ENCODE results near the gene FOXO3. TPM values are rescaled to one million over a fixed set of nuclear protein-coding genes. Genes with fewer than 3 reads are reported as not detected.

The FOXO3 gene
- total RNA-seq, 1 experiment from 2014 or later, result 22.1 TPM

DNA sequence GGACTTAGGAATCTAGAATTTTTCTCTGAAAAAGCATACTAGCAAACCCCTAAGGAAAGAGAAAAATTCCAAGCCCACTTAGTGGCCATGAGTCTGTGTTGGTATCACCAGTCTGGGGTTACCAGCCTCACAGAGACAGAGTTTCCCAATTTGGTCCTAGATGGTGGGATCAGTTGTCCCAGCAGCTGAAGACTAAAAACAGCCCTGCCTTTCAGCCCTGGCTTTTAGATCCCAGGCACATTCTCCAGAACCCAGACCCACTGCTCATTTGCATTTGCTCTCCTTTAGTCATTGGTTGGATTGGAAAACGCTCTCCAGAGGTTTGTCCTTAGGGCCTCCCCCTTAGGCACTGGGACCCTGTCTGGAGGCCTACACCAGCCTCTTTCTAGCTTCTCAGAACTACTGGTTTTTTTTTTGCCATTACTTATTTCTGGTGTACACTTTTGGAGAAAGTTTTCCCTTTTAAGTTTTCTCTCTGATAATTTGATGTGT, 39.1 kb upstream of the FOXO3 start:
- WGBS (ENCODE audit: extremely low coverage, insufficient read length, low lambda C conversion rate), result no CpG with 5 or more reads among the region's 1 CpG
- no peak overlapping the region for H3K9ac ChIP-seq (ENCODE audit: extremely low read depth, insufficient read length, low read length)
- no peak overlapping the region for H3K18ac ChIP-seq (ENCODE audit: insufficient read length, low read depth, low read length)
- H3K4me2 ChIP-seq (ENCODE audit: insufficient read depth, insufficient read length, low read length), result no peak overlapping the region
- no peak overlapping the region for H3K23ac ChIP-seq (ENCODE audit: insufficient read length, low read depth, low read length)
- H3K27ac ChIP-seq (ENCODE audit: insufficient read length, low read depth, low read length), result no peak overlapping the region
- H3K4me1 ChIP-seq (ENCODE audit: insufficient read depth, low read length), result no peaks in the 10 kb centered on the region
- H3K79me1 ChIP-seq (ENCODE audit: insufficient read depth, low read depth, low read length, poor library complexity, severe bottlenecking), result no peaks in the 10 kb centered on the region
- H2BK12ac ChIP-seq (ENCODE audit: insufficient read length, low read depth, low read length), result no peak overlapping the region
- peaks cover 11 to 14% of the 10 kb centered on the region in 2 experiments for H3K4me1 Mint-ChIP-seq
- no peaks in the 10 kb centered on the region for H3K79me2 ChIP-seq (ENCODE audit: insufficient read depth, low read length)
- 0 out of 7 replicates have a peak, but pooled peaks cover 0 to 2% (median 0%) of the 10 kb centered on the region in 3 experiments for H3K36me3 Mint-ChIP-seq (ENCODE audit: insufficient read depth in 1 of 3, low read depth in 3 of 3)
- H2AFZ ChIP-seq (ENCODE audit: low read length), result no peak overlapping the region
- no peak overlapping the region for H4K8ac ChIP-seq (replicated peaks; ENCODE audit: insufficient read length, low read depth, low read length)
- no peaks in the 10 kb centered on the region for H3K23me2 ChIP-seq (ENCODE audit: insufficient read length, low read depth, low read length, poor library complexity, severe bottlenecking)
- no peaks in the 10 kb centered on the region; the same call in 1 of the 2 replicates for H3K27me3 Mint-ChIP-seq (ENCODE audit: low read depth)
- no peak overlapping the region for H3K27ac Mint-ChIP-seq
- H2AK5ac ChIP-seq (ENCODE audit: insufficient read length, low read length), result no peak overlapping the region
- H4K5ac ChIP-seq (ENCODE audit: insufficient read length, low read depth, low read length), result no peak overlapping the region
- H3K56ac ChIP-seq (ENCODE audit: insufficient read length, low read depth, low read length), result no peak overlapping the region
- no peak overlapping the region for H2BK15ac ChIP-seq (ENCODE audit: low read depth, low read length)
- no peak for DNase-seq
- TF ChIP-seq, protein P1, sequence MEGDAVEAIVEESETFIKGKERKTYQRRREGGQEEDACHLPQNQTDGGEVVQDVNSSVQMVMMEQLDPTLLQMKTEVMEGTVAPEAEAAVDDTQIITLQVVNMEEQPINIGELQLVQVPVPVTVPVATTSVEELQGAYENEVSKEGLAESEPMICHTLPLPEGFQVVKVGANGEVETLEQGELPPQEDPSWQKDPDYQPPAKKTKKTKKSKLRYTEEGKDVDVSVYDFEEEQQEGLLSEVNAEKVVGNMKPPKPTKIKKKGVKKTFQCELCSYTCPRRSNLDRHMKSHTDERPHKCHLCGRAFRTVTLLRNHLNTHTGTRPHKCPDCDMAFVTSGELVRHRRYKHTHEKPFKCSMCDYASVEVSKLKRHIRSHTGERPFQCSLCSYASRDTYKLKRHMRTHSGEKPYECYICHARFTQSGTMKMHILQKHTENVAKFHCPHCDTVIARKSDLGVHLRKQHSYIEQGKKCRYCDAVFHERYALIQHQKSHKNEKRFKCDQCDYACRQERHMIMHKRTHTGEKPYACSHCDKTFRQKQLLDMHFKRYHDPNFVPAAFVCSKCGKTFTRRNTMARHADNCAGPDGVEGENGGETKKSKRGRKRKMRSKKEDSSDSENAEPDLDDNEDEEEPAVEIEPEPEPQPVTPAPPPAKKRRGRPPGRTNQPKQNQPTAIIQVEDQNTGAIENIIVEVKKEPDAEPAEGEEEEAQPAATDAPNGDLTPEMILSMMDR (conservative IDR thresholded peaks at IDR 0.05), result no peak
- H4K91ac ChIP-seq (ENCODE audit: insufficient read length, low read depth, low read length), result no peak overlapping the region
- no peak overlapping the region for H2BK20ac ChIP-seq (ENCODE audit: low read depth, low read length, poor library complexity, severe bottlenecking)
- H3K9me3 Mint-ChIP-seq, result no peaks in the 10 kb centered on the region
- H3T11ph ChIP-seq (ENCODE audit: low read length), result no peak overlapping the region
- no peak overlapping the region for H3K14ac ChIP-seq (ENCODE audit: insufficient read depth, low read length)
- no peak overlapping the region for H2BK5ac ChIP-seq (ENCODE audit: insufficient read length, low read length)
- no peaks in the 10 kb centered on the region for H3K27me3 ChIP-seq (ENCODE audit: insufficient read depth, low read length)
- H3K4ac ChIP-seq (ENCODE audit: low read depth, low read length), result no peak overlapping the region
- no peaks in the 10 kb centered on the region for H4K20me1 ChIP-seq (ENCODE audit: control insufficient read depth, insufficient read depth, insufficient read length)
- H2BK120ac ChIP-seq (ENCODE audit: low read depth, low read length, poor library complexity, severe bottlenecking), result no peak overlapping the region
- H3K9me3 ChIP-seq (ENCODE audit: control insufficient read depth, low read depth, low read length), result no peaks in the 10 kb centered on the region
- no peak overlapping the region for H3K4me3 Mint-ChIP-seq
